A673 (cell line): ENCODE measurements around the gene CD6. TPM values are rescaled to one million over a fixed set of nuclear protein-coding genes. Genes with fewer than 3 reads are reported as not detected.

Source experiments
- BruUV-seq: library from RNA; stranded (reverse); fragments of 400-500 nt; replicated peaks from 2 replicates; lab custom pipeline; 2021; lab: Mats Ljungman, UMichigan
- CTCF ChIA-PET: fragments of 300-600 bp; sonication (Branson Sonifier 250); formaldehyde crosslinking; loops from one replicate; lab custom pipeline; 2022; ENCODE audit warnings: antibody characterized with exemption; lab: Charles Lee
- POLR2A ChIA-PET: fragments of 300-600 bp; sonication (Branson Sonifier 250); formaldehyde crosslinking; loops from one replicate; lab custom pipeline; 2022; ENCODE audit warnings: antibody characterized with exemption; ENCODE audit not compliant: low non-redundant PET; lab: Charles Lee
- DNase-seq: peaks from one replicate; pipeline ENCODE4 v3.0.0-alpha.2; 2015; ENCODE audit warnings: low spot score
- H3K27ac ChIP-seq: fragments of 200-600 bp; sonication (generic); 2 replicates; pipeline ENCODE4 v1.5.1; 2016; ENCODE audit warnings: mixed run types, low read depth, mild to moderate bottlenecking, mixed read lengths, antibody characterized with exemption, low read length; ENCODE audit not compliant: poor library complexity, severe bottlenecking
- H3K27me3 ChIP-seq: fragments of 200-600 bp; sonication (generic); replicated peaks from 2 replicates; pipeline ENCODE4 v1.6.1; 2017; ENCODE audit warnings: mixed run types, low read depth, mild to moderate bottlenecking, mixed read lengths, antibody characterized with exemption, low read length; ENCODE audit not compliant: insufficient read depth, poor library complexity
- H3K36me3 ChIP-seq: fragments of 200-600 bp; sonication (generic); 2 replicates; pipeline ENCODE4 v1.6.1; 2016; ENCODE audit warnings: mixed run types, mild to moderate bottlenecking, mixed read lengths, antibody characterized with exemption, low read length; ENCODE audit not compliant: insufficient read depth, poor library complexity, severe bottlenecking
- H3K4me1 ChIP-seq: fragments of 200-600 bp; sonication (generic); 2 replicates; pipeline ENCODE4 v1.6.1; 2017; ENCODE audit warnings: mixed run types, mild to moderate bottlenecking, mixed read lengths, antibody characterized with exemption, low read length; ENCODE audit not compliant: insufficient read depth, poor library complexity, severe bottlenecking
- H3K4me3 ChIP-seq: fragments of 200-600 bp; sonication (generic); 2 replicates; pipeline ENCODE4 v1.5.1; 2016; ENCODE audit warnings: low read depth, mixed run types, mild to moderate bottlenecking, mixed read lengths, low read length; ENCODE audit not compliant: poor library complexity, severe bottlenecking
- H3K9me3 ChIP-seq: fragments of 200-600 bp; sonication (generic); 2 replicates; pipeline ENCODE4 v1.6.1; 2016; ENCODE audit warnings: mixed run types, low read depth, mild to moderate bottlenecking, mixed read lengths, antibody characterized with exemption, low read length; ENCODE audit not compliant: poor library complexity, severe bottlenecking
- EZH2 ChIP-seq: fragments of 200-600 bp; sonication (generic); IDR thresholded peaks from 2 replicates; pipeline ENCODE4 v1.6.1; 2017; ENCODE audit warnings: borderline replicate concordance, low read depth, mild to moderate bottlenecking, mixed read lengths, antibody characterized with exemption, low read length; ENCODE audit not compliant: poor library complexity, severe bottlenecking
- intact Hi-C: fragments of 100-400 bp; cut with micrococcal nuclease; formaldehyde crosslinking; loops from one replicate; pipeline ENCODE4 v1.10.0; 2022; ENCODE audit not compliant: unreplicated experiment
- total RNA-seq: library from RNA; stranded (reverse); gene quantifications from 2 replicates; pipeline ENCODE4 v1.2.3, GENCODE V29; 2021
- TF ChIP-seq, protein P1 (sequence below): fragments of 300-800, 200-600 bp; sonication (generic); conservative IDR thresholded peaks from 2 replicates; pipeline ENCODE4 v1.5.1; 2017; ENCODE audit warnings: low read depth, mild to moderate bottlenecking, antibody characterized with exemption, low read length, moderate library complexity, mixed read lengths

Gene CD6
- total RNA-seq, 1 experiment from 2014 or later: not detected

GRCh38 chr11:60939301-60939700 is 32.2 kb upstream of the CD6 start:
- no peak for DNase-seq
- H3K4me3 ChIP-seq: no peak overlapping the region
- BruUV-seq: no TSS peak
- H3K4me1 ChIP-seq: no peaks in the 10 kb centered on the region
- POLR2A ChIA-PET: no interaction called here
- no peaks in the 10 kb centered on the region for H3K9me3 ChIP-seq
- intact Hi-C loops: no loop called here
- H3K27ac ChIP-seq: no peak overlapping the region
- H3K27me3 ChIP-seq: no peaks in the 10 kb centered on the region
- CTCF ChIA-PET: no interaction called here
- no peaks in the 10 kb centered on the region for H3K36me3 ChIP-seq
- TF ChIP-seq, protein P1, sequence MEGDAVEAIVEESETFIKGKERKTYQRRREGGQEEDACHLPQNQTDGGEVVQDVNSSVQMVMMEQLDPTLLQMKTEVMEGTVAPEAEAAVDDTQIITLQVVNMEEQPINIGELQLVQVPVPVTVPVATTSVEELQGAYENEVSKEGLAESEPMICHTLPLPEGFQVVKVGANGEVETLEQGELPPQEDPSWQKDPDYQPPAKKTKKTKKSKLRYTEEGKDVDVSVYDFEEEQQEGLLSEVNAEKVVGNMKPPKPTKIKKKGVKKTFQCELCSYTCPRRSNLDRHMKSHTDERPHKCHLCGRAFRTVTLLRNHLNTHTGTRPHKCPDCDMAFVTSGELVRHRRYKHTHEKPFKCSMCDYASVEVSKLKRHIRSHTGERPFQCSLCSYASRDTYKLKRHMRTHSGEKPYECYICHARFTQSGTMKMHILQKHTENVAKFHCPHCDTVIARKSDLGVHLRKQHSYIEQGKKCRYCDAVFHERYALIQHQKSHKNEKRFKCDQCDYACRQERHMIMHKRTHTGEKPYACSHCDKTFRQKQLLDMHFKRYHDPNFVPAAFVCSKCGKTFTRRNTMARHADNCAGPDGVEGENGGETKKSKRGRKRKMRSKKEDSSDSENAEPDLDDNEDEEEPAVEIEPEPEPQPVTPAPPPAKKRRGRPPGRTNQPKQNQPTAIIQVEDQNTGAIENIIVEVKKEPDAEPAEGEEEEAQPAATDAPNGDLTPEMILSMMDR: no peak
- no peak for TF ChIP-seq EZH2

DNA sequence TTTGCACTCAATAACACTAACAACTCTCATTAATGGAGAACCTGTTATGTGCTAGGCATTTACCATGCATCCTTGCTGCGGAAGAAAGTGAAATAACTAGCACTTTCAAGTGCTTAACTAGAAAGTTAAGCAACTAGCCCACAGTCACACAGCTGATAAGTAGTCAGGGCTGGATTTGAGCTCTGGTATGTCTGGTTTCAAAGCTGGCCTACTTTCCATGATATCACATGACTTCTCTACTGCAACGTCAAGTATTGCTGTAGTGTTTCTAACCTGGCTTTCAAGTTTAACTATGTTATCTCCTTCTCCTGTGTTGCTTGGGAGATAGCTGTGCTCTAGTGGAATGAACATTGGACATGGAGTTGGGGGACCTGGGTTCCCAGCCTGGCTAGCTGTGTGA is 31.6 kb upstream of the CD6 start:
- no peak for DNase-seq
- CTCF ChIA-PET: no interaction called here
- no peaks in the 10 kb centered on the region for H3K9me3 ChIP-seq
- POLR2A ChIA-PET: interaction anchor here (0.6 kb wide), 1 partner anchor 40 kb away, joined by 8 read pairs; no protein-coding TSS in a partner anchor
- no peak overlapping the region for H3K4me3 ChIP-seq
- no peaks in the 10 kb centered on the region for H3K27me3 ChIP-seq
- BruUV-seq: no TSS peak
- intact Hi-C loops: no loop called here
- H3K27ac ChIP-seq: no peak overlapping the region
- no peak for TF ChIP-seq EZH2
- TF ChIP-seq, protein P1: no peak
- no peaks in the 10 kb centered on the region for H3K4me1 ChIP-seq
- no peaks in the 10 kb centered on the region for H3K36me3 ChIP-seq

- Histone ChIP-seq H3K4me3 (no peak overlapping the region), H3K36me3 (no peaks in the 10 kb centered on the region), H3K27me3 (no peaks in the 10 kb centered on the region), H3K4me1 (no peaks in the 10 kb centered on the region), H3K27ac (no peak overlapping the region), H3K9me3 (no peaks in the 10 kb centered on the region)
- intact Hi-C loops: no loop called here
- DNase-seq: no peak
- ChIA-PET CTCF (no interaction called here), POLR2A (no interaction called here)
- TF ChIP-seq, protein P1: no peak
- no peak for TF ChIP-seq EZH2
- BruUV-seq: no TSS peak
Observed at GRCh38 chr11:60941371-60942119, 29.9 kb upstream of the CD6 start.
